Activated CD4-positive, alpha-beta T cell treated with anti-CD3 and anti-CD28 coated beads, Interleukin-2, amount 50 U/mL, for 4 hours (primary cell): ENCODE data around the gene TFAM.

Experiments used
- DNase-seq, 2 experiments: peaks; one replicate each; pipeline ENCODE4 v3.0.0-alpha.2; 2020

TFAM gene

DNA sequence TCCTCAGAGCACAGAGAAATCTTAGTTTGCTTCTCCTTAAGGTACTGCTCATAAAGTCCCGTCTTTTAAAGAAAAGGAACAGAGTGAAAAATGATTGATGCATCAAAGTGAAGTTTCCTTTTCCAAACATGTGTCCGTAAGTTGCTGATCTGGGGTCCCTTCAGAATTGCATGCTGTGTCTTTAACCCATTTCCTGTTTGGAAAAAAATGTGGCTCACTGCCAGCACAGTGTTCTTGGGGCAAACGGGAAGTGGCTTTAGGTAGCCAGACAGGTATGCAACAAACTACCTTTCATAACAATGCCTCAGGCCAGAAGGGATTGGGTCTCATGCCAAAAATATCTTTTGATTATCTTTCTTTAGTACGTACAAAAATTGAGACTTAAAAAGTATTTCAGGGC, 50.9 kb downstream of the TFAM start:
- no peak for DNase-seq

GRCh38 chr10:58438340-58438871, 53.2 kb downstream of the TFAM start:
- DNase-seq: no peak

DNA sequence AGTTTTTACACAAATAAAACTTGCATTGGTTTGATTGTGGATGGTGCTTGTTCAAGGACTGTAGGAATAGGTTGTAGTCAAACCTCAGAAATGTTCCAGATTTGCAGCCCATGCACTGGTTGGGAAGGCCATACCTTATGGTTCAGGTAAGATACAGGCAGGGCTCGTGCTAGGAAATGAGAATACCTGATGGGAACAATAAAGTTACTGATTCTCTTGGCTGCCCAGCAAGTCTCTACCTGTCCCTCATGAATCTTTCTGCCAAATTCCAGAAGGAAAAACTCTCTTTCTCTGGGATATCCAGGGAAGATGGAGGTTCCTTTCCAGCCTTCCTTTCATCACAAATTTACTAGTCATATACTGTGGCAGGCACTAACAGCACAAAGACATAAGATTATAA, 53.8 kb downstream of the TFAM start:
- DNase-seq: no peak

GRCh38 chr10:58439632-58440364, 54.6 kb downstream of the TFAM start:
- no peak for DNase-seq

DNA sequence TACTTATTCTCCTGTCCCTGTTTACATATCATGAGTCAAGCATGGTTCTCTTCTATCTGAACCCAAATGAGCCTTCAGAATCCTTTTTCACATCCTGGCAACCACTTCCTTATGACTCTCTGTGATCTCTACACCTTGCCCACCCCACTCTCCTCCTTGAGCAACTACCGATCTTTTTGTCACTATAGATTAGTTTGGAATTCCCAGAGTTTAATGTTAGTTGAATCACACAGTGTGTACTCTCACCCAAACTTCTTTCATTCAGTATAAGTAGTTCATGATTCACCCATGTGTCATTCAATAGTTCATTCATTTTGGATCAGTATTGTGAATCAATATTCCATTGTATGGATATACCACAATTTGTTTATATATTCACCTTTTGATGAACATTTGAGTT, 55.3 kb downstream of the TFAM start:
- no peak for DNase-seq

GRCh38 chr10:58444321-58444720, 59.1 kb downstream of the TFAM start:
- DNase-seq: no peak

GRCh38 chr10:58444876-58445275, 59.7 kb downstream of the TFAM start:
- no peak for DNase-seq

DNA sequence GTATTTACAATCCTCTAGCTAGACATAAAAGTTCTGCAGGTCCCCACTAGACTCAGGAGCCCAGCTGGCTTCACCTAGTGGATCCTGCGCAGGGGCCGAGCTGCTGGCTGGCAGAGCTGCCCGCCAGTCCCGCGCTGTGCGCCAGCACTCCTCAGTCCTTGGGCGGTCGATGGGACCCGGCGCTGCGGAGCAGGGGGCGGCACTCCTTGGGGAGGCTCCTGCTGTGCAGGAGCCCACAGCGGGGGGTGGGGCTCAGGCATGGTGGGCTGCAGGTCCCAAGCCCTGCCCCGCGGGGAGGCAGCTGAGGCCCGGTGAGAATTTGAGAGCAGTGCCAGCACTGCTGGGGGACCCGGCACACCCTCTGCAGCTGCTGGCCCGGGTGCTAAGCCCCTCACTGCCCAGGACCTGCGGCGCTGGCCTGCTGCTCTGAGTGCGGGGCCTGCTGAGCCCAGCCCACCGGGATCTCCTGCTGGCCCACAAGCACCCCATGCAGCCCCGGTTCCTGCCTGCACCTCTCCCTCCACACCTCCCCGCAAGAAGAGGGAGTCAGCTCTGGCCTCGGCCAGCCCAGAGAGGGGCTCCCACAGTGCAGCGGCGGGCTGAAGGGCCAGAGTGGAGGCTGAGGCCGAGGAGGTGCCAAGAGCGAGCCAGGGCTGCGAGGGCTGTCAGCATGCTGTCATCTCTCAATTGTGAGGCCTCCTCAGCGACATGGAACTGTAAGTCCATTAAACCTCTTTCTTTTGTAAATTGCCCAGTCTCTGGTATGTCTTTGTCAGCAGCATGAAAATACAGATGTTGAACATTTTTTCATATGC, 63.1 kb downstream of the TFAM start:
- no peak for DNase-seq
